Activated T-helper 17 cell treated with anti-CD3 and anti-CD28 coated beads, Interleukin-2, amount 50 U/mL, for 72 hours (primary cell): ENCODE measurements around the gene PDSS2. TPM values are rescaled to one million over a fixed set of nuclear protein-coding genes. Genes with fewer than 3 reads are reported as not detected.

Experiments used
- ATAC-seq: fragments of 150-1000 bp; cut with Tn5 transposase; replicated peaks from 2 replicates; pipeline ENCODE4 v1.10.0; 2021; ENCODE audit warnings: mild to moderate bottlenecking, moderate library complexity
- H3K27ac Mint-ChIP-seq: one replicate; pipeline ENCODE4 v1.8.0; 2022; ENCODE audit warnings: mixed read lengths
- H3K27me3 Mint-ChIP-seq: one replicate; pipeline ENCODE4 v1.8.0; 2022; ENCODE audit warnings: mixed read lengths
- H3K36me3 Mint-ChIP-seq: one replicate; pipeline ENCODE4 v1.8.0; 2022; ENCODE audit warnings: low read depth, mild to moderate bottlenecking, mixed read lengths
- H3K4me1 Mint-ChIP-seq: one replicate; pipeline ENCODE4 v1.8.0; 2022; ENCODE audit warnings: mixed read lengths
- H3K4me3 Mint-ChIP-seq: one replicate; pipeline ENCODE4 v1.8.0; 2022; ENCODE audit warnings: mild to moderate bottlenecking, mixed read lengths
- H3K9me3 Mint-ChIP-seq: one replicate; pipeline ENCODE4 v1.8.0; 2022; ENCODE audit warnings: mixed read lengths
- total RNA-seq, 2 donors: library from RNA; stranded (reverse); gene quantifications; one replicate each; pipeline ENCODE4 v1.2.3, GENCODE V29; 2022

The PDSS2 gene
- total RNA-seq, 2 donors from 2014 or later, result 10.4 to 13.6 TPM

GRCh38 chr6:107244742-107245480 lies 214.5 kb downstream of the PDSS2 start:
- Mint-ChIP-seq H3K36me3 (peaks cover 6% of the 10 kb centered on the region), H3K27ac (no peak overlapping the region), H3K27me3 (no peaks in the 10 kb centered on the region), H3K9me3 (no peaks in the 10 kb centered on the region), H3K4me3 (no peak overlapping the region), H3K4me1 (no peaks in the 10 kb centered on the region)
- ATAC-seq, result no peak

- ATAC-seq, result no peak
- H3K27ac Mint-ChIP-seq, result no peak overlapping the region
- no peaks in the 10 kb centered on the region for H3K27me3 Mint-ChIP-seq
- H3K4me1 Mint-ChIP-seq, result no peaks in the 10 kb centered on the region
- peaks cover 6% of the 10 kb centered on the region for H3K36me3 Mint-ChIP-seq
- H3K4me3 Mint-ChIP-seq, result no peak overlapping the region
- no peaks in the 10 kb centered on the region for H3K9me3 Mint-ChIP-seq
These were observed 215.2 kb downstream of the PDSS2 start for GRCh38 chr6:107244082-107244741.

GRCh38 chr6:107243471-107243870 lies 215.9 kb downstream of the PDSS2 start:
- Mint-ChIP-seq H3K27ac (no peak overlapping the region), H3K27me3 (no peaks in the 10 kb centered on the region), H3K36me3 (peaks cover 6% of the 10 kb centered on the region), H3K4me1 (no peaks in the 10 kb centered on the region), H3K9me3 (no peaks in the 10 kb centered on the region), H3K4me3 (no peak overlapping the region)
- no peak for ATAC-seq

- H3K27ac Mint-ChIP-seq, result no peak overlapping the region
- no peaks in the 10 kb centered on the region for H3K27me3 Mint-ChIP-seq
- peaks cover 35% of the 10 kb centered on the region for H3K36me3 Mint-ChIP-seq
- no peaks in the 10 kb centered on the region for H3K4me1 Mint-ChIP-seq
- ATAC-seq, result peak; percentile 21
- peaks cover 12% of the 10 kb centered on the region for H3K9me3 Mint-ChIP-seq
- no peak overlapping the region for H3K4me3 Mint-ChIP-seq
These were observed 221.2 kb downstream of the PDSS2 start for GRCh38 chr6:107237992-107238660.

GRCh38 chr6:107235511-107235910 lies 223.9 kb downstream of the PDSS2 start:
- Mint-ChIP-seq H3K4me1 (no peaks in the 10 kb centered on the region), H3K27me3 (no peaks in the 10 kb centered on the region), H3K4me3 (no peak overlapping the region), H3K27ac (no peak overlapping the region), H3K9me3 (peaks cover 12% of the 10 kb centered on the region), H3K36me3 (peaks cover 40% of the 10 kb centered on the region)
- no peak for ATAC-seq

- Mint-ChIP-seq H3K9me3 (peaks cover 12% of the 10 kb centered on the region), H3K4me1 (no peaks in the 10 kb centered on the region), H3K27me3 (no peaks in the 10 kb centered on the region), H3K4me3 (no peak overlapping the region), H3K36me3 (peaks cover 40% of the 10 kb centered on the region), H3K27ac (no peak overlapping the region)
- no peak for ATAC-seq
These were observed 224.4 kb downstream of the PDSS2 start for GRCh38 chr6:107235007-107235406.

- no peaks in the 10 kb centered on the region for H3K27me3 Mint-ChIP-seq
- peaks cover 21% of the 10 kb centered on the region for H3K36me3 Mint-ChIP-seq
- peaks cover 3% of the 10 kb centered on the region for H3K4me1 Mint-ChIP-seq
- no peak overlapping the region for H3K27ac Mint-ChIP-seq
- peaks cover 9% of the 10 kb centered on the region for H3K9me3 Mint-ChIP-seq
- H3K4me3 Mint-ChIP-seq, result no peak overlapping the region
- ATAC-seq, result no peak
These were observed 228.1 kb downstream of the PDSS2 start for GRCh38 chr6:107231243-107231642.

- H3K4me1 Mint-ChIP-seq, result peaks cover 5% of the 10 kb centered on the region
- no peak for ATAC-seq
These were observed 228.9 kb downstream of the PDSS2 start for GRCh38 chr6:107230448-107230847.

GRCh38 chr6:107230024-107230423 lies 229.3 kb downstream of the PDSS2 start:
- Mint-ChIP-seq H3K4me1 (peaks cover 5% of the 10 kb centered on the region), H3K27ac (no peak overlapping the region), H3K27me3 (no peaks in the 10 kb centered on the region), H3K36me3 (peaks cover 9% of the 10 kb centered on the region), H3K9me3 (peaks cover 2% of the 10 kb centered on the region), H3K4me3 (no peak overlapping the region)
- no peak for ATAC-seq

More at GRCh38 chr6:107230448-107230847, 228.9 kb downstream of the PDSS2 start:
- peaks cover 13% of the 10 kb centered on the region for H3K36me3 Mint-ChIP-seq
- H3K9me3 Mint-ChIP-seq, result peaks cover 5% of the 10 kb centered on the region
- H3K27me3 Mint-ChIP-seq, result no peaks in the 10 kb centered on the region
- H3K27ac Mint-ChIP-seq, result no peak overlapping the region
- H3K4me3 Mint-ChIP-seq, result no peak overlapping the region

- no peak for ATAC-seq
- peaks cover 6% of the 10 kb centered on the region for H3K36me3 Mint-ChIP-seq
- no peak overlapping the region for H3K4me3 Mint-ChIP-seq
- H3K27ac Mint-ChIP-seq, result no peak overlapping the region
- H3K9me3 Mint-ChIP-seq, result no peaks in the 10 kb centered on the region
- no peaks in the 10 kb centered on the region for H3K27me3 Mint-ChIP-seq
- peaks cover 5% of the 10 kb centered on the region for H3K4me1 Mint-ChIP-seq
These were observed 230.6 kb downstream of the PDSS2 start for GRCh38 chr6:107228754-107229153.

- Mint-ChIP-seq H3K4me1 (peaks cover 5% of the 10 kb centered on the region), H3K27ac (no peak overlapping the region), H3K36me3 (no peaks in the 10 kb centered on the region), H3K9me3 (no peaks in the 10 kb centered on the region), H3K4me3 (no peak overlapping the region), H3K27me3 (no peaks in the 10 kb centered on the region)
- no peak for ATAC-seq
These were observed 237.8 kb downstream of the PDSS2 start for GRCh38 chr6:107221519-107221918.

- no peak for ATAC-seq
- Mint-ChIP-seq H3K4me1 (no peaks in the 10 kb centered on the region), H3K9me3 (no peaks in the 10 kb centered on the region), H3K4me3 (no peak overlapping the region), H3K27ac (no peak overlapping the region), H3K36me3 (no peaks in the 10 kb centered on the region), H3K27me3 (no peaks in the 10 kb centered on the region)
These were observed 239.5 kb downstream of the PDSS2 start for GRCh38 chr6:107219851-107220250.

- H3K36me3 Mint-ChIP-seq, result no peaks in the 10 kb centered on the region
- H3K27me3 Mint-ChIP-seq, result no peaks in the 10 kb centered on the region
- H3K4me1 Mint-ChIP-seq, result no peaks in the 10 kb centered on the region
- H3K4me3 Mint-ChIP-seq, result no peak overlapping the region
- H3K9me3 Mint-ChIP-seq, result no peaks in the 10 kb centered on the region
- no peak for ATAC-seq
- H3K27ac Mint-ChIP-seq, result no peak overlapping the region
These were observed 241.2 kb downstream of the PDSS2 start for GRCh38 chr6:107218142-107218541.

- ATAC-seq, result no peak
- Mint-ChIP-seq H3K27me3 (no peaks in the 10 kb centered on the region), H3K27ac (no peak overlapping the region)
These were observed 242.1 kb downstream of the PDSS2 start for GRCh38 chr6:107217248-107217647.

More at GRCh38 chr6:107217248-107217647, 242.1 kb downstream of the PDSS2 start:
- Mint-ChIP-seq H3K4me3 (no peak overlapping the region), H3K36me3 (no peaks in the 10 kb centered on the region), H3K4me1 (no peaks in the 10 kb centered on the region), H3K9me3 (no peaks in the 10 kb centered on the region)
